Measurements from ENCODE around the gene SMIM41.

DNA sequence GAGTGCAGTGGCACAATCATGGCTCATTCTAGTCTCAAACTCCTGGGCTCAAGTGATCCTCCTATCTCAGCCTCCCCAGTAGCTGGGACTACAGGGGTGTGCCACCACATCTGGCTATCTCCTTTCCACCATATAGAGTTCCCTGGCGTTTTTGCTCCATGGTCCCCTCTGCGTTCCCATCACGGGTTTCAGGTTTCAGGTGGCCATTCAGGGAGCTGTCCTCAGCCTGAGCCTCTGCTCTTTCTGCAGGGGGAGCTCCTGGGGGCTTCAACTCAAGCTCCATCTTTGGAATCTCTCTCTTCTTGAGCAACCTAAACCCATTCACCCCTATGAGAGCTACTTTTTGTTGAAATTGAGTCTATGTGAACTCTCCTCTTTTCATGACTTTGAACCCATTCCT is 11.6 kb downstream of the SMIM41 start:
- TF ChIP-seq, protein P1, sequence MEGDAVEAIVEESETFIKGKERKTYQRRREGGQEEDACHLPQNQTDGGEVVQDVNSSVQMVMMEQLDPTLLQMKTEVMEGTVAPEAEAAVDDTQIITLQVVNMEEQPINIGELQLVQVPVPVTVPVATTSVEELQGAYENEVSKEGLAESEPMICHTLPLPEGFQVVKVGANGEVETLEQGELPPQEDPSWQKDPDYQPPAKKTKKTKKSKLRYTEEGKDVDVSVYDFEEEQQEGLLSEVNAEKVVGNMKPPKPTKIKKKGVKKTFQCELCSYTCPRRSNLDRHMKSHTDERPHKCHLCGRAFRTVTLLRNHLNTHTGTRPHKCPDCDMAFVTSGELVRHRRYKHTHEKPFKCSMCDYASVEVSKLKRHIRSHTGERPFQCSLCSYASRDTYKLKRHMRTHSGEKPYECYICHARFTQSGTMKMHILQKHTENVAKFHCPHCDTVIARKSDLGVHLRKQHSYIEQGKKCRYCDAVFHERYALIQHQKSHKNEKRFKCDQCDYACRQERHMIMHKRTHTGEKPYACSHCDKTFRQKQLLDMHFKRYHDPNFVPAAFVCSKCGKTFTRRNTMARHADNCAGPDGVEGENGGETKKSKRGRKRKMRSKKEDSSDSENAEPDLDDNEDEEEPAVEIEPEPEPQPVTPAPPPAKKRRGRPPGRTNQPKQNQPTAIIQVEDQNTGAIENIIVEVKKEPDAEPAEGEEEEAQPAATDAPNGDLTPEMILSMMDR (conservative IDR thresholded peaks at IDR 0.05), result no peak
- TF ChIP-seq EZH2 (IDR thresholded peaks at IDR 0.05; ENCODE audit: low read depth), result no peak
